Nephron progenitor cell (in vitro differentiated cells): ENCODE measurements around the gene AP5Z1.

ENCODE experiments used
- DNase-seq: peaks from one replicate; pipeline ENCODE4 v3.0.0; 2021
- H3K27ac Mint-ChIP-seq: 2 replicates; pipeline ENCODE4 v1.8.0; 2021; ENCODE audit warnings: mild to moderate bottlenecking, moderate library complexity, mixed read lengths
- H3K27me3 Mint-ChIP-seq: 2 replicates; pipeline ENCODE4 v1.8.0; 2021; ENCODE audit warnings: mild to moderate bottlenecking, low read depth, mixed read lengths; ENCODE audit not compliant: poor library complexity
- H3K36me3 Mint-ChIP-seq: 2 replicates; pipeline ENCODE4 v1.8.0; 2021; ENCODE audit warnings: low read depth, mixed read lengths
- H3K4me1 Mint-ChIP-seq: 2 replicates; pipeline ENCODE4 v1.8.0; 2021; ENCODE audit warnings: mixed read lengths
- H3K4me3 Mint-ChIP-seq: 2 replicates; pipeline ENCODE4 v1.8.0; 2021; ENCODE audit warnings: mild to moderate bottlenecking, moderate library complexity, mixed read lengths
- H3K9me3 Mint-ChIP-seq: 2 replicates; pipeline ENCODE4 v1.8.0; 2021; ENCODE audit warnings: mild to moderate bottlenecking, moderate library complexity, mixed read lengths
- CTCF ChIP-seq: fragments of 200-600 bp; sonication (generic); IDR thresholded peaks from 2 replicates; pipeline ENCODE4 v1.5.0; 2021; ENCODE audit warnings: antibody characterized with exemption

Gene AP5Z1

GRCh38 chr7:4772306-4772705 lies 3.1 kb upstream of the AP5Z1 start:
- H3K4me1 Mint-ChIP-seq, result peaks cover 36% of the 10 kb centered on the region
- no peak for TF ChIP-seq CTCF
- H3K9me3 Mint-ChIP-seq, result no peaks in the 10 kb centered on the region
- no peak for DNase-seq
- H3K36me3 Mint-ChIP-seq, result no peaks in the 10 kb centered on the region
- no peak overlapping the region for H3K27ac Mint-ChIP-seq
- H3K4me3 Mint-ChIP-seq, result no peak overlapping the region
- H3K27me3 Mint-ChIP-seq, result peaks cover 3% of the 10 kb centered on the region

GRCh38 chr7:4774007-4774406 lies 1.4 kb upstream of the AP5Z1 start:
- H3K4me3 Mint-ChIP-seq, result peak overlapping the region; percentile 99
- H3K9me3 Mint-ChIP-seq, result no peaks in the 10 kb centered on the region
- H3K27me3 Mint-ChIP-seq, result peaks cover 3% of the 10 kb centered on the region
- TF ChIP-seq CTCF, result no peak
- H3K36me3 Mint-ChIP-seq, result no peaks in the 10 kb centered on the region
- peak overlapping the region; percentile 17 for H3K27ac Mint-ChIP-seq
- H3K4me1 Mint-ChIP-seq, result peaks cover 31% of the 10 kb centered on the region
- no peak for DNase-seq

GRCh38 chr7:4774658-4775249 lies 669 bp upstream of the AP5Z1 start:
- Mint-ChIP-seq H3K4me3 (peak overlapping the region; percentile 99), H3K27ac (peak overlapping the region; percentile 55), H3K4me1 (peaks cover 30% of the 10 kb centered on the region), H3K27me3 (peaks cover 3% of the 10 kb centered on the region), H3K36me3 (no peaks in the 10 kb centered on the region), H3K9me3 (no peaks in the 10 kb centered on the region)
- DNase-seq, result no peak
- no peak for TF ChIP-seq CTCF

GRCh38 chr7:4775848-4776623 lies 613 bp downstream of the AP5Z1 start:
- peak overlapping the region; percentile 98 for H3K27ac Mint-ChIP-seq
- no peak for TF ChIP-seq CTCF
- H3K36me3 Mint-ChIP-seq, result no peaks in the 10 kb centered on the region
- H3K9me3 Mint-ChIP-seq, result no peaks in the 10 kb centered on the region
- H3K4me3 Mint-ChIP-seq, result peak overlapping the region; percentile 99
- peaks cover 30% of the 10 kb centered on the region for H3K4me1 Mint-ChIP-seq
- DNase-seq, result no peak
- no peaks in the 10 kb centered on the region for H3K27me3 Mint-ChIP-seq

- Mint-ChIP-seq H3K9me3 (no peaks in the 10 kb centered on the region), H3K27ac (no peak overlapping the region), H3K4me3 (no peak overlapping the region)
These were observed 3.7 kb downstream of the AP5Z1 start for GRCh38 chr7:4779118-4779517.

More at GRCh38 chr7:4779118-4779517, 3.7 kb downstream of the AP5Z1 start:
- DNase-seq, result no peak
- no peak for TF ChIP-seq CTCF
- Mint-ChIP-seq H3K36me3 (no peaks in the 10 kb centered on the region), H3K4me1 (peaks cover 28% of the 10 kb centered on the region), H3K27me3 (no peaks in the 10 kb centered on the region)
